K562 (cell line): ENCODE results near the gene RNF214. TPM values are rescaled to one million over a fixed set of nuclear protein-coding genes. Genes with fewer than 3 reads are reported as not detected.

ENCODE experiments used
- ADNP ChIP-seq: fragments of 200-800 bp; sonication (Bioruptor generic); IDR thresholded peaks from 2 replicates; pipeline ENCODE4 v1.6.1; 2016; ENCODE audit warnings: missing genetic modification characterization, missing compliant biosample characterization
- DNMT1 ChIP-seq: fragments of 450-650 bp; IDR thresholded peaks from 2 replicates; pipeline ENCODE4 v1.6.1; 2016; ENCODE audit warnings: antibody characterized with exemption, mild to moderate bottlenecking
- EGR1 ChIP-seq: fragments of 450-650 bp; conservative IDR thresholded peaks from 2 replicates; pipeline ENCODE4 v1.6.1; 2017; ENCODE audit warnings: mild to moderate bottlenecking
- EWSR1 ChIP-seq: fragments of 450-650 bp; IDR thresholded peaks from 2 replicates; pipeline ENCODE4 v1.6.1; 2018; ENCODE audit warnings: borderline replicate concordance, mild to moderate bottlenecking, low read depth, moderate library complexity; ENCODE audit not compliant: partially characterized antibody
- GABPA ChIP-seq: fragments of 200-800 bp; sonication (Bioruptor generic); conservative IDR thresholded peaks from 2 replicates; pipeline ENCODE4 v1.6.1; 2016; ENCODE audit warnings: low read depth, missing genetic modification characterization, missing compliant biosample characterization
- GABPB1 ChIP-seq: sonication (generic); formaldehyde crosslinking; IDR thresholded peaks from 2 replicates; pipeline ENCODE4 v1.8.0; 2022; ENCODE audit warnings: mild to moderate bottlenecking, missing genetic modification reagents
- HMG20A ChIP-seq: fragments of 450-650 bp; formaldehyde crosslinking; conservative IDR thresholded peaks from 2 replicates; pipeline ENCODE4 v1.4.0; 2020; ENCODE audit warnings: mild to moderate bottlenecking, mixed read lengths
- KAT7 ChIP-seq: sonication (generic); formaldehyde crosslinking; IDR thresholded peaks from 2 replicates; pipeline ENCODE4 v1.8.0; 2022; ENCODE audit warnings: missing genetic modification reagents, mild to moderate bottlenecking, borderline replicate concordance
- MAFG ChIP-seq: fragments of 450-650 bp; conservative IDR thresholded peaks from 2 replicates; pipeline ENCODE4 v1.6.1; 2016; ENCODE audit warnings: missing genetic modification characterization, missing compliant biosample characterization
- MTA3 ChIP-seq: fragments of 450-650 bp; formaldehyde crosslinking; IDR thresholded peaks from 2 replicates; pipeline ENCODE4 v1.6.1; 2017; ENCODE audit warnings: mild to moderate bottlenecking, borderline replicate concordance
- OTX1 ChIP-seq: fragments of 450-650 bp; formaldehyde crosslinking; IDR thresholded peaks from 2 replicates; pipeline ENCODE4 v1.4.0; 2022; ENCODE audit warnings: mild to moderate bottlenecking
- SIRT6 ChIP-seq: IDR thresholded peaks from one replicate; pipeline ENCODE4 v1.6.1; 2012; ENCODE audit warnings: low read depth, mild to moderate bottlenecking, control low read depth, inconsistent platforms, low read length, moderate library complexity
- SMAD1 ChIP-seq: fragments of 150-350 bp; IDR thresholded peaks from 2 replicates; pipeline ENCODE4 v1.6.1; 2014; ENCODE audit warnings: low read length, low read depth; ENCODE audit not compliant: partially characterized antibody
- TAF1 ChIP-seq: IDR thresholded peaks from 2 replicates; pipeline ENCODE4 v1.6.1; 2011; ENCODE audit warnings: mild to moderate bottlenecking, low read length, moderate library complexity; ENCODE audit not compliant: insufficient read depth, control insufficient read depth, severe bottlenecking; ENCODE audit errors: extremely low read depth
- TBL1XR1 ChIP-seq, 2 experiments: IDR thresholded peaks; 2 replicates each; pipeline ENCODE4 v1.6.1; 2012; ENCODE audit warnings: improper control_type of control experiment in 2 of 2, low read length in 2 of 2, mild to moderate bottlenecking in 1 of 2
- ZKSCAN3 ChIP-seq: fragments of 250-450 bp; sonication (Bioruptor Pico); IDR thresholded peaks from 2 replicates; pipeline ENCODE4 v1.4.0; 2020
- ZNF311 ChIP-seq: fragments of 250-450 bp; sonication (Bioruptor Pico); IDR thresholded peaks from 2 replicates; pipeline ENCODE4 v1.4.0; 2020; ENCODE audit warnings: mild to moderate bottlenecking, moderate library complexity
- ZNF347 ChIP-seq: fragments of 450-650 bp; formaldehyde crosslinking; IDR thresholded peaks from 2 replicates; pipeline ENCODE4 v1.4.0; 2020; ENCODE audit warnings: low read depth, mild to moderate bottlenecking, moderate library complexity
- ZNF41 ChIP-seq: fragments of 250-450 bp; sonication (Bioruptor Pico); conservative IDR thresholded peaks from 2 replicates; pipeline ENCODE4 v1.4.0; 2020; ENCODE audit warnings: mild to moderate bottlenecking
- ZNF583 ChIP-seq: fragments of 250-450 bp; sonication (Bioruptor Pico); IDR thresholded peaks from 2 replicates; pipeline ENCODE4 v1.4.0; 2020
- ZNF766 ChIP-seq: fragments of 200-800 bp; sonication (Bioruptor generic); conservative IDR thresholded peaks from 2 replicates; pipeline ENCODE4 v1.6.1; 2016; ENCODE audit warnings: missing genetic modification characterization, missing compliant biosample characterization
- ZSCAN32 ChIP-seq: fragments of 450-650 bp; formaldehyde crosslinking; IDR thresholded peaks from 2 replicates; pipeline ENCODE4 v1.4.0; 2020; ENCODE audit warnings: mild to moderate bottlenecking, moderate library complexity
- polyA plus RNA-seq, 8 experiments: library from polyadenylated mRNA; depleted of rRNA in 4 of 8; stranded (reverse) in 5 of 8; unstranded in 3 of 8; fragments of >200 nt; fragmentation: Nextera tagmentation in 2 of 8; fragmentation: Illumina TruSeq in 1 of 8; extraction: Ambion mirVana in 2 of 8; extraction: Trizol in 1 of 8; gene quantifications; 2 replicates each; pipeline versions ENCODE4 v1.2.1 to v1.2.3, GENCODE V29; 2011 to 2014; ENCODE audit warnings: inconsistent platforms in 1 of 8, missing spikeins in 1 of 8
- total RNA-seq, 7 experiments: library from RNA; depleted of rRNA in 6 of 7; stranded (reverse); fragments of >200 nt in 6 of 7; fragmentation: Illumina TruSeq in 2 of 7; extraction: Trizol in 2 of 7; gene quantifications; 2 replicates each; pipeline versions ENCODE4 v1.2.1 to v1.2.3, GENCODE V29; 2011 to 2021; ENCODE audit warnings: low replicate concordance in 1 of 7
- TF ChIP-seq, protein P1 (sequence below): sonication (generic); formaldehyde crosslinking; IDR thresholded peaks from 2 replicates; pipeline ENCODE4 v1.8.1; 2022; ENCODE audit warnings: missing genetic modification reagents
- TF ChIP-seq, protein P2 (sequence below): fragments of 450-650 bp; IDR thresholded peaks from 2 replicates; pipeline ENCODE4 v1.6.1; 2017; ENCODE audit warnings: mild to moderate bottlenecking, moderate library complexity

RNF214 gene
- total and polyA plus RNA-seq, 9 of the 15 experiments (the other 6 are each of a cell fraction or from before 2014, with no cell fraction given): 6.6 to 24.8 (median 11.9) TPM

DNA sequence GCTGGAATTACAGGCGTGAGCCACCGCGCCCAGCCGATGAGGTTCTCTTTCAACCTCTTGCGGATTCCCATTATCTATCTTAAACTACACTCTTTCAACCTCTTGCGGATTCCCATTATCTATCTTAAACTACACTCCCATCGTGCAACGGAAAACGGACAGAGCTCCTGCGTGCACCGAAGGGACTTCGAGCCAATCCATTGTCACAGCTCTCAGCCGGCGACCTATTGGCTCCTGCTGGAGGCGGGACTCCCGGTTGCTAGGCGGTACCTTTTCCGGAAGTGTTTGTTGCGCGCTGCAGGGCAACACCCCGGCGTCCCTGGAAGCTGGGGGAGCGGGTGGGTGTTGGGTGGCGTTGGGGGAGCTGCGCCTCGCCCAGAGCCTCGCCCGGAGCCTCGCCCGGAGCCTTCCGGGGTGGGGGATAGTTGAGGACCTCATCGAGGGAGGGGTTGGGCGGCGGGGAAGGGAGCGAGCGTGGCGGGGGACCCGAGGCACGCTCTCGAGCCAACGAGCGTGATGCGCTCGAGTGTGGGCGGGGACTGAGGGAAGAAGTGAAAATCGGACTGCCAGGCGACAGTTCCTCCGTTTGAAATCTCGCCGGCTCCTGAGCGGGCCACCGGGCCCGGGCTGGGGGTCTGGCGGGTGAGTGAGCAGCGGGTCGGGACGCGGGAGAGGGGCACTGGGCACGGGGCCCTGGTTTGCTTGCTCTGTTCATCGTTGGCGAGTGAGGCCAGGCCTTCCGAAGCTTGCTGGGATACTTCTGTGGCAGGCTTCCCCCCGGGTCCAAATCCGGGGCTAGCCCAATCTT is 95.3 kb downstream of the RNF214 start, which contains the start of gene CEP164 (continued):
- TF ChIP-seq, protein P1, sequence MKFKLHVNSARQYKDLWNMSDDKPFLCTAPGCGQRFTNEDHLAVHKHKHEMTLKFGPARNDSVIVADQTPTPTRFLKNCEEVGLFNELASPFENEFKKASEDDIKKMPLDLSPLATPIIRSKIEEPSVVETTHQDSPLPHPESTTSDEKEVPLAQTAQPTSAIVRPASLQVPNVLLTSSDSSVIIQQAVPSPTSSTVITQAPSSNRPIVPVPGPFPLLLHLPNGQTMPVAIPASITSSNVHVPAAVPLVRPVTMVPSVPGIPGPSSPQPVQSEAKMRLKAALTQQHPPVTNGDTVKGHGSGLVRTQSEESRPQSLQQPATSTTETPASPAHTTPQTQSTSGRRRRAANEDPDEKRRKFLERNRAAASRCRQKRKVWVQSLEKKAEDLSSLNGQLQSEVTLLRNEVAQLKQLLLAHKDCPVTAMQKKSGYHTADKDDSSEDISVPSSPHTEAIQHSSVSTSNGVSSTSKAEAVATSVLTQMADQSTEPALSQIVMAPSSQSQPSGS (CRISPR knock-in tag): no peak
- TF ChIP-seq ZNF311 (CRISPR knock-in tag): no peak
- TF ChIP-seq MTA3: peak; percentile 55; the same call in 1 of the 2 replicates
- peak; percentile 98 for TF ChIP-seq ZNF766
- no peak for TF ChIP-seq KAT7
- TF ChIP-seq ZNF583 (CRISPR knock-in tag): no peak
- no peak for TF ChIP-seq ZNF347 (CRISPR knock-in tag)
- TF ChIP-seq SIRT6: no peak
- TF ChIP-seq OTX1 (CRISPR knock-in tag): no peak
- TF ChIP-seq ZKSCAN3 (CRISPR knock-in tag): peak; percentile 93; the same call in 1 of the 2 replicates
- no peak for TF ChIP-seq MAFG
- TF ChIP-seq EGR1: peak; percentile 79
- TF ChIP-seq EWSR1: no peak
- TF ChIP-seq GABPB1 (CRISPR knock-in tag): peak; percentile 92
- no peak for TF ChIP-seq ZSCAN32
- no peak for TF ChIP-seq TBL1XR1 (IDR thresholded peaks at IDR 0.05; ENCODE audit: low read length in 2 of 2)
- TF ChIP-seq, protein P2, sequence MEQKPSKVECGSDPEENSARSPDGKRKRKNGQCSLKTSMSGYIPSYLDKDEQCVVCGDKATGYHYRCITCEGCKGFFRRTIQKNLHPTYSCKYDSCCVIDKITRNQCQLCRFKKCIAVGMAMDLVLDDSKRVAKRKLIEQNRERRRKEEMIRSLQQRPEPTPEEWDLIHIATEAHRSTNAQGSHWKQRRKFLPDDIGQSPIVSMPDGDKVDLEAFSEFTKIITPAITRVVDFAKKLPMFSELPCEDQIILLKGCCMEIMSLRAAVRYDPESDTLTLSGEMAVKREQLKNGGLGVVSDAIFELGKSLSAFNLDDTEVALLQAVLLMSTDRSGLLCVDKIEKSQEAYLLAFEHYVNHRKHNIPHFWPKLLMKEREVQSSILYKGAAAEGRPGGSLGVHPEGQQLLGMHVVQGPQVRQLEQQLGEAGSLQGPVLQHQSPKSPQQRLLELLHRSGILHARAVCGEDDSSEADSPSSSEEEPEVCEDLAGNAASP: no peak
- peak; percentile 94 for TF ChIP-seq GABPA
- TF ChIP-seq ZNF41 (CRISPR knock-in tag): no peak
- peak; percentile 47 for TF ChIP-seq TAF1
- TF ChIP-seq HMG20A (CRISPR knock-in tag): no peak
- peak; percentile 89; the same call in 1 of the 2 replicates for TF ChIP-seq ADNP (tag)
- TF ChIP-seq DNMT1: no peak
- no peak for TF ChIP-seq SMAD1
